Measurements from ENCODE around the gene FCMR.
A peak's percentile ranks its signal among the peaks of the same experiment; 100 is the strongest.

FCMR gene

DNA sequence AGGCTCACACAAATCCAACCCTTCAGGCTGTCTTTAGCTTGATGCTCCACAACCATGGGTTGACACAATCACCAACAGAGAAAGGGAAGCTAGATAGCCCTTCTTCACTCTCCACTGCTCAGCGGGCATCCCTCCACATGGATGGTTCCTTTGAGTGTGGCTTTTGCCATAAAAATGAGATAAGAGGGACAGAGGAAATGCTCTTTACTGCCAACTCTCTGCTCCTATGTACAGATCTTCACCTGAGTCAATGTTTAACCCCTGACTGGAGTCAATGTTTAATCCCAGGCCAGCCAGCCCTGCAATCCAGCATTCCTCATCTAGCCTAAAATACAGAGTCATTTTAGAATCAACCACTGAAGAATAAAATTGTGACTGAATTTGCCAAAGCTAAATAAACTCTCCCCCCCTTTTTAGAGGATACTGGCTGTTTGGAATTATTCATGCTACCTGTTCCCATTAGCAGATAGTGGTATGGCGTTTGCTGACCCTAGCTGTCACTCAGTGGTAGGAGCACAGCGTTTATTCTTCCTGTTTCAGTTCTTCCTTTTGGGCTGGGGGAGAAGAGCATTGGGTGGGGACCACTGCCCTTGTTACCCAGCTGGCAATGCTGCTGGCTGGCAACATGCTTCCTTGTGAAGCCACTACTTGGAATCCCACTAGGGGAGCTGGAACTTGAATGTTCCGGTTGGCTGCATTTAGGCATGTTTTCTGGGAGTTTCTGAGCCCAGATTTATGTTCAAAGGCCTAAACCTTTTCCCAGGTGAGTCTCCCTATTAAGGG lies 29.8 kb upstream of the FCMR start:
- DNase-seq (ENCODE audit: low read depth in 2 of 2, low spot score in 1 of 2) = no peak

DNA sequence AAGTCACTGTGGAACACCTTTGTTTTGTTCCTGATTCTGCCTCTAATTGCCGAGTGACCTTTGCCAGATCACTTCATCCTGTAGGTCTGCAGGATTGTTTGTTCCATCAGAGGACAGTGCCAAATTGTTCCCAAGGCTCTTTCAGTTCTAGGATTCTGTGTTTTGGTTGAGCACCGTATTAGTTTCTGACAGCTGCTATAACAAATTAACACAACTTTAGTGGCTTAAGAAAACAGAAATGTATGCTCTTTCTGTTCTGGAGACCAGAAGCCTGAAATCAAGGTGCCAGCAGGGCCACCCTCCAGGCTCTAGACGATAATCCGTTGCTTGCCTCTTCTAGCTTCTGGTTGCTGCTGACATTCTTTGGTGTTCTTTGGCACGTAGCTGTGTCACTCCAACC lies 27.9 kb upstream of the FCMR start:
- DNase-seq (ENCODE audit: low read depth in 2 of 2, low spot score in 1 of 2) = no peak

DNA sequence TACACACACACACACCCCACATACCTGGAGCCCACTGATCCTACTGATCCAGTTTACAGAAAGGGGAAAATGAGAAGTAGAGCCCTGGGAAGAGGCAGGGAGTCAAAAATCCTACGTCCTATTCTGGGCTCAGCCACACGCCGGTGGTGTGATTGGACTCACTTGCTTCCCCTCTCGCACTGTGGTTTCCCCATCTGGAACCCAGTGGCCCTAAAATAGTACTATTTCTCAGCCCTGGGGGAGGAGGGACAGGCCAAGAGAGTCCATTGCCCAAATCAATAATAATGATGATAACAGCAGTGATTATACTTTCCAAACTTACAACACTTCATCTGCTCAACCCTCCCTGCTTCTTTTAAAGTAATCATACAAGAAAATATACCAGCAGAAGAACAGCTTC lies 27.5 kb upstream of the FCMR start:
- no peak for DNase-seq (ENCODE audit: low read depth in 2 of 2, low spot score in 1 of 2)

DNA sequence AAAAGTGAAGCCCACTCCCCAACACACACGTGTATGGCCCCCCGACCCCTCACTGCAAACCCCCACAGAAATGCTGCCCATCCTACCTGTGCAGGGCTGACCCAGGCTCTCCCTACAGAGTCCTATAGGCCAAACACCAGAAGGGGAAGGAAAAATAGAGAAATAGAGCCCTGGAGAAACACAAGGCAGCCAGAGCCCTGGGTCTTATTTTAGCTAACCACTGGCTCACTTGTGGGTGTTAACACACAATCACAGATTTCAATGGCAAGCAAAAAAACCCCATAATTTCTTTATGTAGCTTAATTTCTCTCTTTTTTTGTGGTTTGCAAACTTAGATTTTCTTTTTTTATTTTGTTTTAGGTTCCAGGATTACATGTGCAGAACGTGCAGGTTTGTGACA lies 25.5 kb upstream of the FCMR start:
- no peak for DNase-seq (ENCODE audit: low read depth in 2 of 2, low spot score in 1 of 2)

DNA sequence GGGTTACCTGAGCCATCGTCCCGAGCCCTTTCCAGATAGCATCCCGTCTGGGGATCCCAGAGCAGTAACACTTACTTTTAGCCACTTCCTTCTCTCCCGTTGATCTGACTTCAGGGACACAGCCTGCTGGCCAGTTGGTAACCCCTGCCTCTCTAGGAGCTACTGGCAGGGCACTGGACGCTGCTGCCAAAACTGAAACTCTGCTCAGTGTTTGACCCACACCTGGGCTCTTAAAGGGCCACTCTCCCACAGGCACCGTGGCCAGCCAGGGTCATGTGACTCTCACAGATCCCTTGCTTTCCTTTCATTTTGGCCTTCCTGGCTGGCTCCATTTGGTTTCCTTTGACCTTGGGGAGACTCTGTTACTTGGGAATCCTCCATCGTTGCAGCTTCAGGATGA lies 24.5 kb upstream of the FCMR start, which contains the start of gene PIGR:
Gene PIGR (minus strand): TSS at position 206 of the 400 bp plus-strand sequence. CDS start 5,935 bp downstream, outside the sequence.
- no peak for DNase-seq (ENCODE audit: low read depth in 2 of 2, low spot score in 1 of 2)

DNA sequence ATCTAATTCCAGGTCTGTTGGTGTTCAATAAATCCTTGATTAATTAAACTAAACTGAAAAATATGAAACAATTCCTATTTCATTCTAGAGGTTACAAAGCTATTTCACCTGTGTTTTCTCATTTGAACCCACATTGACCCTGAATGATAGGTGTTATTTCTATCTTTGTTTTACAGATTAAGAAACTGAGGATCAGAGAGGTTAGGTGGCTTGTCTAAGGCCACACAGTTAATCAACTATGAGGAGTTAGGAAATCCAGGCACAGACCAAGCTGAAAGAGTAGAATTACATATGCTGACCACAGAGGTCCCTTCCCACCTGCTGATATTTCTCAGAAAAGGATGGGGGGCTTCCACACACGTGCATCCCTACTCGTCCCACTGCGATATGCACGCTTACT lies 24.0 kb upstream of the FCMR start:
- no peak for DNase-seq (ENCODE audit: low read depth in 2 of 2, low spot score in 1 of 2)

DNA sequence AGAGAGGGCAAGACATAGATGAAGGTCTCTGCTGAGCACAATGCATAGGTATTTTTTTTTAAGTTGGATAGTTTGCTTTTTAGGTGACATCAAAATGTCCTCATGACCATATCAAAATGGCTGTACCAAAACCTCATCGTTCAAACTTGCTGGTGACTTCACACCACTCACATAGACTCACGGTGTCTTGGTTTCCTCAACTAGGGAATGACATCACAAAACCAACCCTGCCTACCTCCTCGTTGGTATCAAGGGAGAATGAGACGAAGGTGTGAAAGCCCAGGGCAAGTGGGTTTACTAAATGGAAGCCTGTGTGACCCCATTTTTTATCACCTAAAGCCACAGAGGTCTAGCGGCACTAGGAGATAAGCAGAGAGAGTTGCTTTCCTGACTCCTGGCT lies 23.0 kb upstream of the FCMR start:
- no peak for DNase-seq (ENCODE audit: low read depth in 2 of 2, low spot score in 1 of 2)

DNA sequence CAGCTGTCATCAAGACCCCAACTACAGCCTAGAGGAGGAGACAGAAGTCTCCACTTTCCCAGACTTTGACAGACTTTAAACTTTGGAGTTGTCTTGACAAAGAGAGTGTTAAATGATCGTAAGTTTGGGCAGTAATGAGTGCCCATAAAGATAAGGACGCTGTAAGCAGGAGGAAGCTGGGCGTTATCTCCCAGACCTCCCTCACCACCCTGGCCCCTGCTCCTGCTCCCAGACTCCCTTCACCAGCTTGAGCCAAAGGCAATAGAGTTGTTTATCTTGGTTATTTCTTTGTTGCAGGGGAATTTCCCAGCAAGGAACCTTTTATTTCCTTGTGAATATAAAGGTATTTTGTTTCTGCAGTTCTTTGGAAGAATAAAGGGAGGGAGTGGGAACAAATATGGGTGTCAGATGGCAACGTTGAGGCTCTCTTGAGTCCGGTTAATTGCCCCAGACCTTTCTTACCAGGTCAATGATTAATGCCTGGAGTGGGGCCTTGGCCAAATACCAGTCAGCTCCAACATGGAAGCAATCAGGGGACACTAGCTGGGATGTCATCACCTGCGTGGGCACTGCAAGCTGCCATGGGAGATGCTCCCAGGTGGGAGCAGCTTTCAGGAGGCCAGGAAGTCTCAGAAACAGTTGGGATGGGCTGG lies 20.2 kb upstream of the FCMR start:
- DNase-seq (ENCODE audit: low read depth in 2 of 2, low spot score in 1 of 2) = no peak

DNA sequence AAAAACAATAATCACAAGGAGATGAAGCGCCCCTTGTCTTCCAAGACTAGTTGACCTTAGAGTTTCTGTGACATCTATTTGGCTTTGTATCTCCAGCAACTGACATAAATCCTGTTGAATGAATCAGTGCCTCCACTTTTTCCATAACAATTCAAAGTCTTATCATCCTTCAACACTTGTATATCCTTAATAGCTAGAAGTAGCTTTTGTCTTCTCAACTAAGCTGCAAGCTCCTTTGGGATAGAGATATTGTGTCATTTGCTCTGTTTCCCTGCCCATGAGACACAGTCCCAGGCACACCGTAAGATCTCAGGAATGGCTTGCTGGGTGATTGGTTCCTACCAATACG lies 18.8 kb upstream of the FCMR start:
- no peak for DNase-seq (ENCODE audit: low read depth in 2 of 2, low spot score in 1 of 2)

DNA sequence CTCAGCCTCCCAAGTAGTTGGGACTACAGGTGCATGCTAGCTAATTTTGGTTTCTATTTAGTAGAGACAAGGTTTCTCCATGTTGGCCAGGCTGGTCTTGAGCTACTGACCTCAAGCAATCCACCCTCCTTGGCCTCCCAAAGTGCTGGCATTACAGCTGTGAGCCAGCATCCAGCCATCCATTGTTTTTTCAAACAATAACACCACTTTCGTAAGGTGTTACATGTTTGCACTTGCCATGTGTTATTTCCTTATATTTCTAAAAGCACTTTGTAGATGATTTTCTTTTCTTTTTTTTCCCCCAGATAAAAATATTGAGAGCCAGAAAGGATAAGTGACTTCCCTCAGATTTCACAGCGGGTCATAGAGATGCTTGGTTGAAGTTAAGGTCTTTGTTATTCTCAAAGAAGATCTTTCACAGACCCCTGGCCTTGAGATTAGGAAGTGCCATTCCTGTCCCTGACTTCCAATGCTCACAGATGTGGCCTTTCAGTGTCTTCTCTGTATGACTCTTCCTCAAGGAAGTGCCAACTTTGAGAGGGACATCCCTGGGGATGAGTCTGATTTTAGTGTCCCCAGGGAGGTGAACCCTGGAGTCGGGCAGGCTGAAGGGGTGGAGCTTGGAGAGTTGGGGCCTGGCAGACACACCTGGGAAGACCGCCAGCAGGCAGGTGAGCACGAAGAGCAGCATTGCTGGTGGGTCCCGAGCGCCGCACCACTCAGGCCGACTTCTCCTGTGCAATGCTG lies 18.3 kb upstream of the FCMR start:
- DNase-seq (ENCODE audit: low read depth in 2 of 2, low spot score in 1 of 2) = no peak

DNA sequence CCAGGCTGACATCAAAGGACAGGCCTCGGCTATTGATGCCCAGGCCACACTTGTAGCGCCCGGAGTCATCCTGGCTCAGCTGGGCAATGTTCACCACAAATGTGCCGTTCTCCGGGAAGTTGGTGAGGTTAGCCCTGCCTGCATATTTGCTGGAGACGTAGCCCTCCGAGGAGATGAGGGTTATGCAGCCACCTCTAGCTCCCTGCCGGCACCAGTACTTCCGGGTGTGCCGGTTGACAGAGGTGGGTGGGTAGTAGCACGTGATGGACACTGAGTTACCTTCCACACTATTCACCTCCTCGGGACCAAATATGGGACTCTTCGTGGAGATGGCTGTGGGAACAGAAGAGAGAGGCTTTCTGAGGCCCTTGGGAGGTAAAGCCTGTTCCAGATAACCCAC lies 17.4 kb upstream of the FCMR start:
- DNase-seq (ENCODE audit: low read depth in 2 of 2, low spot score in 1 of 2) = no peak

DNA sequence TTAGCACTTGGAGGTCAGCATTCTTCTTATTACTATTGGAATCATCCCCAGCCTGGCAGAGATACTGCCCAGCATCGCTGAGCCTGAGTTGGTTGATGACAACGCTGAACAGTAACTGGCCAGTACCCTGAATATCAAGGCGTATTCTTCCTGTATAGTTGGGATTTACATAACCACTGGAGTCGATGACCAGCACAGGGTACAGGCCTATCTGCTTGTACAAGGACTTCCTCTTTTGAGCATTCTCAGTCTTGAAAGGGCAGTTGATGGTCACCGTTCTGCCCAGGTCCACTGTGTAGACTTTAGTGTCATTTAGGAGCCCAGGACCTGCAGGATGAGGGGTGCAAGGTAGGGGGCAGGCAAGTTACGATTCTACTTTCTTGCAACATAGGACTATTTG lies 15.7 kb upstream of the FCMR start:
- no peak for DNase-seq (ENCODE audit: low read depth in 2 of 2, low spot score in 1 of 2)

DNA sequence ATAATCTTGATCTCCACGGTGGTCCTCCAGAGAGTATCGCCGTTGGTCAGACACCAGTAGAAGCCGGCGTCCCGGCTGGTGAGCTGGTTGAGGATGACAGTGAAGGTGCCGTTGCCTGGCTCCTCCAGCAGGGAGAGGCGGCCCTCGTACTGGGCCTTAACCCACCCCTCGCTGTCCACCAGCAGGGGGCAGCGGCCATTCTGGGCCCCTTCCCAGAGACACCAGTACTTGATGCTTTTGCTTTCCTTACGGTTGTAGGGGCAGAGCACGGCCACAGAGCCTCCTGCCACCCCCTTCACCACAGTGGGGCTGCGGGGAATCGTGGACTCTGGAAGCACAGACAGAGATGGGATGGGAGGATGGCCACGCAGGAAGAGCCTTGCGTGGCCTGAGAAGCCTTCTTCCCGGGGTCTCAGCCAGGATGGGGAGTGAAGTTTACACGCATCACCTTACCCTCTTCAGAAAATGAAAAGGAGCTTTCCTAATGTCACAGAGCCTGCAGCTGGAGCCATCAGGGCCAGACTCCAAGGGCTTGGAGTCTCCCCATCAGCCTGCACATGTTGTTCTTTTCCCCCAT lies 13.8 kb upstream of the FCMR start:
- no peak for DNase-seq (ENCODE audit: low read depth in 2 of 2, low spot score in 1 of 2)

DNA sequence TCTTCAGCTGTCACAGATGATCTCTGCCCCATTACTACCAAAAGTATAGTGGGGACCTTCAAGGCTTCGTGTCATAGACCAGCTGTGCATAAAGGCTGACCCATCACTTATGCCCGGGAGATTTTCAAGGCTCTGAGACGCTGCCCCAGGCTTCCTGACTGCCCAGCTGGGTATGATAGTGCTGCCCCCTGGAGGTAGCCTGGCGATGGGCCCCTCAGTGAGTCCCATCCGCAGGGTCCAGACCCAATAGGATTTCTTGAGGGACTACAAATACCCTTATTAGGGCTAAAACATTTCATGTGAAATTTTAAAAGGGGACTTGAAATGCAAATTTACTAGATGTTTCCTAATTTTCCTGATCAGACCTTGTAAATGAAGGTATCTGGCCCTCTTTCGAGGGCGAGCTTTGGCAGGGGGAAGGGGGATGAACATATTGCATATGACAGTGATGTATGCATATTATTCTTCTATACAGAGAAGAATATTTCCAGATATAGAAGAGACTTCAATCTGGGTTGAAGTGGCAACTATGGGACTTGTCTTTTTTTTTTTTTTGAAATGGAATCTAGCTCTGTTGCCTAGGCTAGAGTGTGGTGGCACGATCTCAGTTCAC lies 11.7 kb upstream of the FCMR start:
- peak in 1 of 2 donors; percentile 63 for DNase-seq (ENCODE audit: low read depth in 2 of 2, low spot score in 1 of 2)

DNA sequence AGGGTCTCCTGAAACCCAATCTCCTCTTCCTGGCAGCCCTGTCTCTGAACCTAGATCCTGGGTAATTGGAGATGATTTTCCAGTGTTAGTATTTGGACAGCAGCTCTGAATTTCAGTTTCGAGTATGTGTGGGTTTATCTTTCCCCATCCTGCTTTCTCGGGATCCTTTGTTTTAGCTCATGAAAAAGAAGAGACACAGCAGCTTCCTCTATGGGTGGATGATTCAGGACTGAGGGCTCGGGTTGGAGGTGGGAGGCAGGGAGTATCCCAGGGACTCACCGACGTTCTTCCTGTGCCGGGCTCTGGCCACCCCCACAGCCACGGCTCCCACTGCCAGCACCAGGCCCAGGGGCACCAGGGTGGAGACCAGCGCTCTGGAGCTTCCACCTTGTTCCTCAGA lies 10.4 kb upstream of the FCMR start:
- DNase-seq (ENCODE audit: low read depth in 2 of 2, low spot score in 1 of 2) = no peak

DNA sequence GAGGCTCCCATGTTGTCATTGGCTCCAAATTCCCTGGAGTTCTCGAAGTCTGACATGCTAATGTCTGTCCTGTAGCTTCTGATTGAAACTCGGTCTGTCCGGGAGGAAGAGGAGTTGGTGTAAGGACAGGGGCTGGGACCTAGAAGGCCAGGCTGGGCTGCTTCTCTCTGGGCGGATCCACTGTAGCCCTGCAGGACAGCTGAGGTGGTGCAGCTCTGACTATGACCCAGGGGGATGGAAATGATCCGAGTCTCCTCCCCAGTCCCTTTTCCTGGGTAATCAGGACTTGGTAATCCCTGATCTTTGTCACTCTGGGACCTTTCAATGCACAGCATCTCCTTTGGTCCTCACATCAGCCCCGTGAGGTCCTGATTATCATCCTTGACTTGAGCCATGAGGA lies 10.0 kb upstream of the FCMR start:
- DNase-seq (ENCODE audit: low read depth in 2 of 2, low spot score in 1 of 2) = no peak

DNA sequence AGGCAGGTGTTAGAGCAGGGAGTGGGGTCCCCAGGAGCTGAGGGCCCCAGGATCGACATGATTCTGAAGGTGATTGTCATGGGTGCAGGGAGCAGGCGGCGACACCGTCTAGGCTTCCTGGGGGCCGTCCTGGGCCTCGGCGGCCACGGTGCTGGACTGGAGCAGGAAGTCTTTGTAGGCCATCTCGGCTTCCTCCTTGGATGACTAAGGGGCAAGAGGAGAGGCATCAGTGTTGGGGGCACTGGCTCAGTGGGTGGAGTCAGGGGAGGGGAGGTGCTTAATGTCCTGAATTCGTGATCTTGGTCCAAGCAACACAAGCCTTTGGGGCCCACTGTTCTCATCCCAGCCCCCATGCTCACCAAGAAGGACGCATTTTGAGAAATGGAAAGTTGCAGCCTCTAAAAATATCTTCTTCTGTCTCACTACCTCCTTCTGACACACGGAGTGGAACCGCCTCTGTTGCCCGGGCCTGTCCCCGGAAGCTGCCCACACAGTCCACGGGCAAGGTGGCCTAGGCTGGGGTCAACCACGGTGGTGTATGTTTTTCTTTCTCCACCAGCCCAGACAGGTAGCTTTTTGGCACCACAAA lies 8.6 kb upstream of the FCMR start:
- no peak for DNase-seq (ENCODE audit: low read depth in 2 of 2, low spot score in 1 of 2)

DNA sequence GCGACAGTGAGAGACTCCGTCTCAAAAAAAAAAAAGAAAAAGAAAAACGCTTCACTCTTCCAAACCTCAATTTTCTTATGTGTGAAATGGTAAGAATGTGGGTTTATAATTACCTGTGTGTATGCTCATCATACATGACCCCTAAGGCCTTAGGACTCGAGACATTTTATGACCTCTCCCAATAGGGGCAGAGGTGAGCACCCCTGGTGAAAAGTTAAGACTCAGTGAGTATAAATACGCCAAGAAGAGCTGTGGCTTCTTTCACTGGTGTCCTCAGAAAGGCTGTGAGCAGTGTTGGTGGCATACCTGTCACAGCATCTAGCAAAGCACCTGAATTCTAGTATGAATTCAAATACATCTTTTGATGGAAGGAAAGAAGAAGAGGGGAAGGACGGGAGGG lies 7.8 kb upstream of the FCMR start:
- no peak for DNase-seq (ENCODE audit: low read depth in 2 of 2, low spot score in 1 of 2)

DNA sequence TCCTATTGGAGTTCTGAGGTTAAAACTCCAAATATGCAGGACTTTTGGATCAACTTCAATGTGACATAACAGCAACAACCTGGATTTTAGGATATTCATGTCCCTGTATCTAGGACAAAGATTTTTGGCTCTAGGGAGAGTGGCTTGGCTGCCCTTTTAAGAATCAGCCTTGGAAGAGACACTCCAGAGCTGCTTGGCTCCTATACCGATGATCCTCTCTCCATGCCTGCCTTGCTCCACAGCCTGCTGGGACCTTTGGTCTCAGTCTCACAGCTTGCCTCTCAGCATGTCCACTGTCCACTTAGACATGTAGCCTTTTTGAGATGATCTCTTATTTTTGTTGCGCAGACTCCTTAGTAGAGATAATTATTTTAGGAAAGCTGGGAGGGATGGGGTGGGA lies 4.5 kb upstream of the FCMR start:
- no peak for DNase-seq (ENCODE audit: low read depth in 2 of 2, low spot score in 1 of 2)

DNA sequence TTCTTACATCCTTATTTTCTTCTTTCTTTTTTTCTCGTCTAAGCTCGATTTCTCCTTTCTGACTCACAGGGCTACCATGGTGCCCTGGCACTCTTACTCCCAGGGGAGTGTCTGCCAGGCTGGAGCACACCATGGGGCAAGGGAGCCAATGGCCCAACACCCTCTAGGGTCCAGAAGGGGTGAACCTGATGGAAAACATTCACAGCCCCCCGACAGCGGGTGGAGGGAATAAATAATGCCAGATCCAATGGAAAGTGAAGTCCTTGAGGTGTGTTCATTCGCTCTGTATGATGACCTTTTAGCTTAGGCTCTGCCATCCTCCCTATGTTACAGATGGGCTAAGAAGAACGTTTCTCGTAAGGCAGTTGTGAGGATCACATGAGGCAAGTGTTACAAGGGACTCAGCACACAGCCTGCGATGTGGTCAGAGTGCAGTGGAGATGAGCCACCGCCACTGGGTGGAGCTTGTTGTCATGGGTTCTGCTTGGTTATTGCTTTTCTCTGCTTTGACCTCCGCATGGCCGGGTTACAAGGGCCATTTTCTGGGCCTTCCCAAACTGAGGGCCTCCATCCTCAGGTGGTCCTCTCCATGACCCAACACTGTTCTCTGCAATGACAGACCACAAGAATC lies 3.5 kb upstream of the FCMR start:
- DNase-seq (ENCODE audit: low read depth in 2 of 2, low spot score in 1 of 2) = peak in 1 of 2 donors; percentile 46

Data from stimulated activated CD8-positive, alpha-beta memory T cell treated with anti-CD3 and anti-CD28 coated beads, Interleukin-4, amount 100 ng/mL, for 1 hour (primary cell).